Measurements from ENCODE around the gene ADRB2.

- TF ChIP-seq TAF1 (IDR thresholded peaks at IDR 0.05; ENCODE audit: borderline replicate concordance, low read depth, low read length) (no peak), POLR2A (IDR thresholded peaks at IDR 0.05; ENCODE audit: low read depth, low read length) (no peak)
Observed at GRCh38 chr5:148836272-148837250, 10.2 kb downstream of the ADRB2 start.

Measured in GM12892 (cell line).